HCT116 (cell line): Measurements from ENCODE around the gene DMBX1. TPM values are rescaled to one million over a fixed set of nuclear protein-coding genes. Genes with fewer than 3 reads are reported as not detected.
A peak's percentile ranks its signal among the peaks of the same experiment; 100 is the strongest.

Source experiments
- ATAC-seq: fragments of 200-7000 bp; cut with Tn5 transposase; 2 replicates; pipeline ENCODE4 v1.9.1; 2020; ENCODE audit warnings: mild to moderate bottlenecking, moderate library complexity
- BruUV-seq: library from RNA; stranded (reverse); fragments of 400-500 nt; replicated peaks from 2 replicates; lab custom pipeline; 2021; lab: Mats Ljungman, UMichigan
- CTCF ChIA-PET: fragments of 300-600 bp; sonication (Branson Sonifier 250); formaldehyde crosslinking; loops from one replicate; lab custom pipeline; 2021; ENCODE audit warnings: antibody characterized with exemption; lab: Charles Lee
- POLR2A ChIA-PET: fragments of 300-600, 350-600 bp; sonication (Branson Sonifier 250); formaldehyde crosslinking; loops from one replicate; lab custom pipeline; 2021; ENCODE audit warnings: antibody characterized with exemption; lab: Charles Lee
- RAD21 ChIA-PET, 2 experiments: fragments of 300-600 bp; sonication (Branson Sonifier 250); formaldehyde crosslinking; loops; one replicate each; lab custom pipeline; 2023; ENCODE audit warnings: low total read pairs in 2 of 2; ENCODE audit not compliant: uncharacterized antibody in 2 of 2, unreplicated experiment in 2 of 2, low non-redundant PET in 1 of 2; lab: Charles Lee
- DNase-seq: peaks from one replicate; pipeline ENCODE4 v3.0.0-alpha.2; 2010; ENCODE audit warnings: low read depth, low spot score
- H2AFZ ChIP-seq: fragments of 200-600 bp; shearing (Covaris generic), sonication (generic); 2 replicates; pipeline ENCODE4 v1.6.1; 2017; ENCODE audit warnings: low read depth, mixed run types, mixed read lengths, antibody characterized with exemption, low read length; ENCODE audit not compliant: poor library complexity, severe bottlenecking
- H3K27ac ChIP-seq: 2 replicates; pipeline ENCODE4 v1.5.1; 2012; ENCODE audit warnings: low read depth, low read length
- H3K27me3 ChIP-seq: fragments of 200-600 bp; sonication (generic); 2 replicates; pipeline ENCODE4 v1.6.1; 2016; ENCODE audit warnings: mixed run types, low read length, mixed read lengths; ENCODE audit not compliant: insufficient read depth
- H3K36me3 ChIP-seq, 2 experiments: fragments of 200-500 bp in 1 of 2; fragments of 200-600 bp in 1 of 2; sonication (Bioruptor generic) in 1 of 2; sonication (generic) in 1 of 2; 2 replicates each; pipeline versions ENCODE4 v1.5.1 to v1.6.1; 2014 to 2016; ENCODE audit warnings: low read length in 2 of 2, inconsistent platforms in 1 of 2, mixed read lengths in 1 of 2, mixed run types in 1 of 2; ENCODE audit not compliant: insufficient read depth in 2 of 2, control insufficient read depth in 1 of 2
- H3K4me1 ChIP-seq, 2 experiments: fragments of 200-600 bp in 1 of 2; sonication (generic) in 1 of 2; 2 replicates each; pipeline versions ENCODE4 v1.5.1 to v1.6.1; 2012 to 2017; ENCODE audit warnings: low read length in 2 of 2, inconsistent platforms in 1 of 2, mild to moderate bottlenecking in 1 of 2, mixed read lengths in 1 of 2, mixed run types in 1 of 2, moderate library complexity in 1 of 2; ENCODE audit not compliant: insufficient read depth in 2 of 2, control insufficient read depth in 1 of 2
- H3K4me2 ChIP-seq: fragments of 200-600 bp; sonication (generic); 2 replicates; pipeline ENCODE4 v1.6.1; 2017; ENCODE audit warnings: mixed run types, low read length, mixed read lengths
- H3K4me3 ChIP-seq, 2 experiments: fragments of 200-600 bp in 1 of 2; sonication (generic) in 1 of 2; replicated peaks in 1 of 2; 2 replicates each; pipeline ENCODE4 v1.5.1; 2011 to 2016; ENCODE audit warnings: low read length in 2 of 2, control low read depth in 1 of 2, low read depth in 1 of 2, mild to moderate bottlenecking in 1 of 2, mixed read lengths in 1 of 2, mixed run types in 1 of 2
- H3K79me2 ChIP-seq: fragments of 200-600 bp; sonication (generic); 2 replicates; pipeline ENCODE4 v1.6.1; 2017; ENCODE audit warnings: mild to moderate bottlenecking, mixed run types, low read length, moderate library complexity, mixed read lengths; ENCODE audit not compliant: insufficient read depth
- H3K9ac ChIP-seq: fragments of 200-600 bp; sonication (generic); 2 replicates; pipeline ENCODE4 v1.6.1; 2016; ENCODE audit warnings: low read length, mixed read lengths
- H3K9me2 ChIP-seq: fragments of 200-600 bp; sonication (generic), shearing (Covaris generic); 2 replicates; pipeline ENCODE4 v1.6.1; 2017; ENCODE audit warnings: mixed run types, mild to moderate bottlenecking, moderate library complexity; ENCODE audit not compliant: insufficient read depth
- H3K9me3 ChIP-seq, 2 experiments: fragments of 200-500 bp in 1 of 2; fragments of 200-600 bp in 1 of 2; sonication (Bioruptor generic) in 1 of 2; sonication (generic) in 1 of 2; 2 replicates each; pipeline ENCODE4 v1.6.1; 2014 to 2017; ENCODE audit warnings: low read length in 2 of 2, mixed read lengths in 2 of 2, inconsistent platforms in 1 of 2, low read depth in 1 of 2, mild to moderate bottlenecking in 1 of 2, mixed run types in 1 of 2, moderate library complexity in 1 of 2; ENCODE audit not compliant: control insufficient read depth in 1 of 2, insufficient read depth in 1 of 2
- H4K20me1 ChIP-seq: fragments of 200-600 bp; sonication (generic), shearing (Covaris generic); 2 replicates; pipeline ENCODE4 v1.6.1; 2017; ENCODE audit warnings: mixed run types, mild to moderate bottlenecking, moderate library complexity; ENCODE audit not compliant: insufficient read depth
- CBX3 ChIP-seq: IDR thresholded peaks from 2 replicates; pipeline ENCODE4 v1.6.1; 2012; ENCODE audit warnings: low read depth
- EZH2 ChIP-seq: fragments of 200-600 bp; sonication (generic); IDR thresholded peaks from 2 replicates; pipeline ENCODE4 v1.6.1; 2017; ENCODE audit warnings: antibody characterized with exemption, mixed run types
- JUND ChIP-seq: IDR thresholded peaks from 2 replicates; pipeline ENCODE4 v1.6.1; 2012
- POLR2AphosphoS5 ChIP-seq: IDR thresholded peaks from 2 replicates; pipeline ENCODE4 v1.6.1; 2011; ENCODE audit warnings: mild to moderate bottlenecking, low read depth, low read length, moderate library complexity
- RAD21 ChIP-seq: IDR thresholded peaks from 2 replicates; pipeline ENCODE4 v1.6.1; 2012; ENCODE audit warnings: low read depth, mild to moderate bottlenecking
- SIN3A ChIP-seq: IDR thresholded peaks from 2 replicates; pipeline ENCODE4 v1.6.1; 2012; ENCODE audit warnings: low read depth
- TCF7L2 ChIP-seq: IDR thresholded peaks from 2 replicates; pipeline ENCODE4 v1.7.0; 2011; ENCODE audit warnings: borderline replicate concordance, inconsistent platforms; ENCODE audit not compliant: insufficient read depth, insufficient read length; ENCODE audit errors: extremely low read depth
- intact Hi-C: fragments of 100-400 bp; cut with micrococcal nuclease; formaldehyde crosslinking; loops from 2 replicates; pipeline ENCODE4 v1.10.0; 2022
- total RNA-seq: library from RNA; stranded (reverse); gene quantifications from one replicate; pipeline ENCODE4 v1.2.1, GENCODE V29; 2021; ENCODE audit not compliant: unreplicated experiment
- TF ChIP-seq, protein P1 (sequence below), 3 experiments: fragments of 200-600 bp in 1 of 3; sonication (generic) in 1 of 3; IDR thresholded peaks in 2 of 3; conservative IDR thresholded peaks in 1 of 3; 2 replicates each; pipeline ENCODE4 v1.5.1; 2012 to 2017; ENCODE audit warnings: low read depth in 2 of 3, low read length in 2 of 3, antibody characterized with exemption in 1 of 3, borderline replicate concordance in 1 of 3, control low read depth in 1 of 3, mild to moderate bottlenecking in 1 of 3, mixed read lengths in 1 of 3, mixed run types in 1 of 3, moderate library complexity in 1 of 3; ENCODE audit not compliant: insufficient read depth in 1 of 3

DMBX1 gene
- total RNA-seq, 1 experiment from 2014 or later: 4.3 TPM

DNA sequence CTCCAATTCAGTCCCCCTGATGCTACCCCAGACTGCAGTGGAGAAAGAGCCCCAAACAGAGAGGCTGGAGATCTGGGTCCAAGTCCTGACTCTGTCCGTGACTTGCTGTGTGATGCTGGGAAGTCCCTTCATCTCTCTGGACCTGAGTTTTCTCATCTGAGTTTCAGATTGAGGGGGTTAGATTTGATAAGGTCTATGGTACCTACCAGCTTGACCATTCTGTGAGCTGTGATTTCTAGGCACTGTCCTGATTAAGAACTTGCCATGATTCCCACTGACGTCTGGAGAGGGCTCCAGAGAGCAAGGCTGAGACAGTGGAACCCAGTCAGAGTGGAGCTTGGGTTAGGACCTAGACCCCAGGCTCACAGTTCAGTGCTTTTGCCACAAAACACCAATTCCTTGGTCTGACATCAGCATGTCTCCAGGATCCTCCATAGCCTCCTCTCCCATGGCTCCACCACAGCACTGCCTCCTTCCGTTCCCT, 43.8 kb upstream of the DMBX1 start:
- DNase-seq (no peak), ATAC-seq (no peak)
- H3K79me2 ChIP-seq: no peaks in the 10 kb centered on the region
- intact Hi-C loops: no loop called here
- no peaks in the 10 kb centered on the region for H3K9me3 ChIP-seq
- RAD21 ChIA-PET: interaction anchor here in 1 of 2 experiments (1.6 kb wide), 1 partner anchor 94 kb away, joined by 3 read pairs; no protein-coding TSS in a partner anchor
- peaks cover 0 to 16% of the 10 kb centered on the region in 2 experiments; a peak in 2 of 4 replicates for H3K4me1 ChIP-seq
- no peak for TF ChIP-seq POLR2AphosphoS5
- TF ChIP-seq, protein P1, sequence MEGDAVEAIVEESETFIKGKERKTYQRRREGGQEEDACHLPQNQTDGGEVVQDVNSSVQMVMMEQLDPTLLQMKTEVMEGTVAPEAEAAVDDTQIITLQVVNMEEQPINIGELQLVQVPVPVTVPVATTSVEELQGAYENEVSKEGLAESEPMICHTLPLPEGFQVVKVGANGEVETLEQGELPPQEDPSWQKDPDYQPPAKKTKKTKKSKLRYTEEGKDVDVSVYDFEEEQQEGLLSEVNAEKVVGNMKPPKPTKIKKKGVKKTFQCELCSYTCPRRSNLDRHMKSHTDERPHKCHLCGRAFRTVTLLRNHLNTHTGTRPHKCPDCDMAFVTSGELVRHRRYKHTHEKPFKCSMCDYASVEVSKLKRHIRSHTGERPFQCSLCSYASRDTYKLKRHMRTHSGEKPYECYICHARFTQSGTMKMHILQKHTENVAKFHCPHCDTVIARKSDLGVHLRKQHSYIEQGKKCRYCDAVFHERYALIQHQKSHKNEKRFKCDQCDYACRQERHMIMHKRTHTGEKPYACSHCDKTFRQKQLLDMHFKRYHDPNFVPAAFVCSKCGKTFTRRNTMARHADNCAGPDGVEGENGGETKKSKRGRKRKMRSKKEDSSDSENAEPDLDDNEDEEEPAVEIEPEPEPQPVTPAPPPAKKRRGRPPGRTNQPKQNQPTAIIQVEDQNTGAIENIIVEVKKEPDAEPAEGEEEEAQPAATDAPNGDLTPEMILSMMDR (IDR thresholded peaks at IDR 0.05 in 2 of 3, conservative IDR thresholded peaks at IDR 0.05 in 1 of 3; ENCODE audit: borderline replicate concordance in 1 of 3, insufficient read depth in 1 of 3, low read depth in 2 of 3, low read length in 2 of 3): 0 out of 6 replicates have a peak, but pooled peaks of 1 of the 3 experiments have one; percentile 20
- CTCF ChIA-PET: interaction anchor here (1.2 to 2.8 kb wide), 6 partner anchors 13 to 89 kb away, joined by 3 to 67 read pairs (median 6); a partner anchor contains a TSS
- BruUV-seq: no TSS peak
- no peaks in the 10 kb centered on the region for H3K9me2 ChIP-seq
- POLR2A ChIA-PET: no interaction called here
- no peak overlapping the region for H2AFZ ChIP-seq
- H3K36me3 ChIP-seq: no peaks in the 10 kb centered on the region
- H4K20me1 ChIP-seq: no peaks in the 10 kb centered on the region
- H3K27ac ChIP-seq: no peak overlapping the region
- H3K27me3 ChIP-seq: no peaks in the 10 kb centered on the region
- H3K4me2 ChIP-seq: no peak overlapping the region
- H3K9ac ChIP-seq: no peak overlapping the region
- H3K4me3 ChIP-seq: no peak overlapping the region

DNA sequence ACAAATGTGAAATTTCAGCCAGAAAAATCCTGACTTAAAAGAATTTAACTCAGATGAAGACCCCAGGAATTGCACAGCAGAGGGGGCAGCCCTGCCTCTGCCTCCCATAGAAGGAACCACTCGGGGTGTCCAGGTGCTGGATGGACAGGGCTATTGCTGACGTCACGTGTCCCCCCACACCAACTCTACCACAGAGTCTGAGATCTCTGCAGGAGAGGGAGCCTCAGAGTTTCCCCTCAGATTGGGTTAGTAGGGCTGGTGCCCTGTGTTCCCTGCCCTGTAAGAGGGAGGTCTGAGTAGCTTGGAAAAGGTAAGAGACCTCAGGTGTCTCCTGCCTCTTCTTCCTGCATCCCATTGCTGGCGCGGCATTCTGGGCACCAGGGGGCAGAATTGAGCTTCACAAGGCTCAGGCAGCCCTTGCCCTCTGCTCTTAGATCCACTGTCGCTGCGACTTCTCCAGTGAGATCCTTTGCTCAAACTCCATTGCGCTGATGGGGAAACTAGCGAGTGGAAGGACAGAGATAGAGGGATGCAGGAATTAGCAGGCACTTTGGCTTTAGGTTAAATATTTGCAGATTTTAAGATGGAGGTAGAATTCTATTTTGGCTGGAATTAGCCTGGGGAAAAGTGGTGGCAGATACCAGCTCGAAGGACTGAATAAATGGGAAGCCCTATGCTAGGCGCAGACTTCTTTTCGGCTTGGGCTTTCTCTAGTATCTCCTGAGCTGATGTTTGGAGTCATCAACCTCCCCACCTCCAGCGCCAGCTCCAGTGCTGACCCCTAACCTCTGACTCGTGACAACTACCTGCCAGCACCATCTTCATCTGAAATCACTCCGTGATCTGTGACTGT, 42.8 kb upstream of the DMBX1 start:
- H2AFZ ChIP-seq: no peak overlapping the region
- ChIA-PET POLR2A (no interaction called here), CTCF (interaction anchor here (0.7 to 2.8 kb wide), 22 partner anchors 8 to 278 kb away, joined by 3 to 67 read pairs (median 4); partner anchors contain the start of genes DMBX1 and NSUN4), RAD21 (interaction anchor here (0.8 to 1.6 kb wide), 6 partner anchors 79 to 101 kb away, joined by 3 to 4 read pairs (median 4); a partner anchor contains a TSS)
- no peaks in the 10 kb centered on the region for H3K79me2 ChIP-seq
- TF ChIP-seq JUND (no peak), EZH2 (no peak), RAD21 (peak; percentile 93), CBX3 (no peak), SIN3A (no peak), TCF7L2 (no peak)
- TF ChIP-seq, protein P1 (IDR thresholded peaks at IDR 0.05 in 2 of 3, conservative IDR thresholded peaks at IDR 0.05 in 1 of 3; ENCODE audit: borderline replicate concordance in 1 of 3, insufficient read depth in 1 of 3, low read depth in 2 of 3, low read length in 2 of 3): peak; percentile 92 to 96 (median 96)
- H4K20me1 ChIP-seq: no peaks in the 10 kb centered on the region
- H3K27ac ChIP-seq: no peak overlapping the region
- no peaks in the 10 kb centered on the region for H3K9me2 ChIP-seq
- no peak overlapping the region for H3K4me3 ChIP-seq
- H3K4me2 ChIP-seq: no peak overlapping the region
- H3K36me3 ChIP-seq: no peaks in the 10 kb centered on the region
- BruUV-seq: no TSS peak
- peaks cover 0 to 16% of the 10 kb centered on the region in 2 experiments; a peak in 2 of 4 replicates for H3K4me1 ChIP-seq
- no peaks in the 10 kb centered on the region for H3K27me3 ChIP-seq
- no peak overlapping the region for H3K9ac ChIP-seq
- DNase-seq (peak; percentile 45), ATAC-seq (peak; percentile 52)
- intact Hi-C loops: loop anchor here (1.0 kb wide), 1 partner anchor 81 kb away; no protein-coding TSS in a partner anchor
- H3K9me3 ChIP-seq: no peaks in the 10 kb centered on the region
